ENCODE data around the gene SULT1E1.

Gene SULT1E1

GRCh38 chr4:69860052-69860451 lies at the start of gene SULT1E1:
Gene SULT1E1 (minus strand): TSS chr4:69860145. CDS start chr4:69857644, 2,501 bp downstream.
- DNase-seq, result no peak

GRCh38 chr4:69909195-69909594 lies 49.2 kb upstream of the SULT1E1 start:
- no peak for DNase-seq

- DNase-seq, result no peak
These were observed 47.2 kb upstream of the SULT1E1 start for GRCh38 chr4:69907151-69907550.

- no peak for DNase-seq
These were observed 36.7 kb upstream of the SULT1E1 start for GRCh38 chr4:69896530-69897116.

- DNase-seq, result no peak
These were observed 34.8 kb upstream of the SULT1E1 start for GRCh38 chr4:69894721-69895120.

- no peak for DNase-seq
These were observed 34.2 kb upstream of the SULT1E1 start for GRCh38 chr4:69894186-69894585.

- DNase-seq, result no peak
These were observed 28.4 kb upstream of the SULT1E1 start for GRCh38 chr4:69888336-69888735.

GRCh38 chr4:69882150-69882549 lies 22.2 kb upstream of the SULT1E1 start:
- no peak for DNase-seq

GRCh38 chr4:69881173-69881773 lies 21.3 kb upstream of the SULT1E1 start:
- DNase-seq, result peak; percentile 13

GRCh38 chr4:69878250-69878649 lies 18.3 kb upstream of the SULT1E1 start:
- no peak for DNase-seq

GRCh38 chr4:69877453-69877852 lies 17.5 kb upstream of the SULT1E1 start:
- no peak for DNase-seq

GRCh38 chr4:69876071-69876470 lies 16.1 kb upstream of the SULT1E1 start:
- DNase-seq, result no peak

GRCh38 chr4:69875576-69875975 lies 15.6 kb upstream of the SULT1E1 start:
- no peak for DNase-seq

- no peak for DNase-seq
These were observed 14.6 kb upstream of the SULT1E1 start for GRCh38 chr4:69874507-69874906.

GRCh38 chr4:69861756-69862155 lies 1.8 kb upstream of the SULT1E1 start:
- no peak for DNase-seq

- no peak for DNase-seq
These were observed 765 bp upstream of the SULT1E1 start for GRCh38 chr4:69860521-69861298.

- DNase-seq, result no peak
These were observed 732 bp downstream of the SULT1E1 start for GRCh38 chr4:69859140-69859685.

GRCh38 chr4:69858690-69859089 lies 1.3 kb downstream of the SULT1E1 start:
- DNase-seq, result no peak

GRCh38 chr4:69855822-69856221 lies 4.1 kb downstream of the SULT1E1 start:
- no peak for DNase-seq

GRCh38 chr4:69849969-69850368 lies 10.0 kb downstream of the SULT1E1 start:
- no peak for DNase-seq

- no peak for DNase-seq
These were observed 10.6 kb downstream of the SULT1E1 start for GRCh38 chr4:69849297-69849696.

- no peak for DNase-seq
These were observed 11.9 kb downstream of the SULT1E1 start for GRCh38 chr4:69848028-69848427.

GRCh38 chr4:69843932-69844331 lies 16.0 kb downstream of the SULT1E1 start:
- DNase-seq, result no peak

- DNase-seq, result no peak
These were observed 16.6 kb downstream of the SULT1E1 start for GRCh38 chr4:69843301-69843700.
